T47D (cell line): Measurements from ENCODE around the gene RANBP3.

Experiments used
- DNase-seq, 2 experiments: peaks; one replicate each; pipeline versions ENCODE4 v3.0.0 to v3.0.0-alpha.2; 2011 to 2012; ENCODE audit warnings: low read depth in 1 of 2, low spot score in 1 of 2
- JUND ChIP-seq: IDR thresholded peaks from 2 replicates; pipeline ENCODE4 v1.6.1; 2012; ENCODE audit warnings: low read depth
- in situ Hi-C: cut with HindIII; loops from 2 replicates; pipeline ENCODE4 v1.10.0; 2016; ENCODE audit warnings: low sequenced_read_pairs, low pct_unique_long_range_greater_than_20kb

The RANBP3 gene

GRCh38 chr19:5974721-5975387 lies 3.1 kb downstream of the RANBP3 start:
- no peak for TF ChIP-seq JUND
- in situ Hi-C loops = no loop called here

GRCh38 chr19:5973867-5974635 lies 3.9 kb downstream of the RANBP3 start:
- TF ChIP-seq JUND = no peak
- DNase-seq = no peak
- in situ Hi-C loops = no loop called here

More at GRCh38 chr19:5974721-5975387, 3.1 kb downstream of the RANBP3 start:
- no peak for DNase-seq

GRCh38 chr19:5973376-5973775 lies 4.6 kb downstream of the RANBP3 start:
- TF ChIP-seq JUND = no peak
- DNase-seq = no peak
- in situ Hi-C loops = no loop called here

GRCh38 chr19:5972355-5972731 lies 5.6 kb downstream of the RANBP3 start:
- in situ Hi-C loops = no loop called here
- TF ChIP-seq JUND = no peak

GRCh38 chr19:5971714-5972354 lies 6.1 kb downstream of the RANBP3 start:
- no peak for DNase-seq

More at GRCh38 chr19:5972355-5972731, 5.6 kb downstream of the RANBP3 start:
- DNase-seq = no peak

GRCh38 chr19:5969476-5969875 lies 8.5 kb downstream of the RANBP3 start:
- no peak for TF ChIP-seq JUND
- in situ Hi-C loops = no loop called here
- no peak for DNase-seq

More at GRCh38 chr19:5971714-5972354, 6.1 kb downstream of the RANBP3 start:
- in situ Hi-C loops = no loop called here
- no peak for TF ChIP-seq JUND

GRCh38 chr19:5968431-5969373 lies 9.2 kb downstream of the RANBP3 start:
- in situ Hi-C loops = no loop called here
- no peak for TF ChIP-seq JUND
- DNase-seq = no peak

GRCh38 chr19:5967994-5968430 lies 9.9 kb downstream of the RANBP3 start:
- DNase-seq = peak; percentile 64 to 65
- TF ChIP-seq JUND = no peak
- in situ Hi-C loops = no loop called here

GRCh38 chr19:5967571-5967970 lies 10.4 kb downstream of the RANBP3 start:
- TF ChIP-seq JUND = no peak
- in situ Hi-C loops = no loop called here
- DNase-seq = no peak

- no peak for DNase-seq
- in situ Hi-C loops = no loop called here
Observed at GRCh38 chr19:5966941-5967340, 11.0 kb downstream of the RANBP3 start.

GRCh38 chr19:5966215-5966614 lies 11.7 kb downstream of the RANBP3 start:
- no peak for DNase-seq
- in situ Hi-C loops = no loop called here
- TF ChIP-seq JUND = no peak

More at GRCh38 chr19:5966941-5967340, 11.0 kb downstream of the RANBP3 start:
- TF ChIP-seq JUND = no peak
